WERI-Rb-1 (cell line): ENCODE measurements around the gene FBLN1.
A peak's percentile ranks its signal among the peaks of the same experiment; 100 is the strongest.

Source experiments
- DNase-seq: peaks from one replicate; pipeline ENCODE4 v3.0.0-alpha.2; 2020
- H3K27ac ChIP-seq: fragments of 250-450 bp; sonication (Bioruptor Pico); 2 replicates; pipeline ENCODE4 v1.5.1; 2020; ENCODE audit warnings: mild to moderate bottlenecking, moderate library complexity
- H3K27me3 ChIP-seq: fragments of 250-450 bp; sonication (Bioruptor Pico); 2 replicates; pipeline ENCODE4 v1.5.1; 2021; ENCODE audit warnings: mild to moderate bottlenecking, low read depth, moderate library complexity; ENCODE audit not compliant: insufficient read depth, severe bottlenecking
- H3K36me3 ChIP-seq: fragments of 250-450 bp; sonication (Bioruptor Pico); 2 replicates; pipeline ENCODE4 v1.5.1; 2020; ENCODE audit warnings: mild to moderate bottlenecking, moderate library complexity
- H3K4me3 ChIP-seq: 2 replicates; pipeline ENCODE4 v1.5.1; 2011; ENCODE audit warnings: low read depth, mild to moderate bottlenecking, control low read depth, low read length
- H3K9me3 ChIP-seq: fragments of 250-450 bp; sonication (Bioruptor Pico); 2 replicates; pipeline ENCODE4 v1.5.1; 2021; ENCODE audit warnings: mild to moderate bottlenecking, moderate library complexity; ENCODE audit not compliant: severe bottlenecking
- TF ChIP-seq, protein P1 (sequence below): IDR thresholded peaks from 2 replicates; pipeline ENCODE4 v1.5.1; 2011; ENCODE audit warnings: low read depth, mild to moderate bottlenecking, control low read depth, inconsistent platforms, low read length

Gene FBLN1

DNA sequence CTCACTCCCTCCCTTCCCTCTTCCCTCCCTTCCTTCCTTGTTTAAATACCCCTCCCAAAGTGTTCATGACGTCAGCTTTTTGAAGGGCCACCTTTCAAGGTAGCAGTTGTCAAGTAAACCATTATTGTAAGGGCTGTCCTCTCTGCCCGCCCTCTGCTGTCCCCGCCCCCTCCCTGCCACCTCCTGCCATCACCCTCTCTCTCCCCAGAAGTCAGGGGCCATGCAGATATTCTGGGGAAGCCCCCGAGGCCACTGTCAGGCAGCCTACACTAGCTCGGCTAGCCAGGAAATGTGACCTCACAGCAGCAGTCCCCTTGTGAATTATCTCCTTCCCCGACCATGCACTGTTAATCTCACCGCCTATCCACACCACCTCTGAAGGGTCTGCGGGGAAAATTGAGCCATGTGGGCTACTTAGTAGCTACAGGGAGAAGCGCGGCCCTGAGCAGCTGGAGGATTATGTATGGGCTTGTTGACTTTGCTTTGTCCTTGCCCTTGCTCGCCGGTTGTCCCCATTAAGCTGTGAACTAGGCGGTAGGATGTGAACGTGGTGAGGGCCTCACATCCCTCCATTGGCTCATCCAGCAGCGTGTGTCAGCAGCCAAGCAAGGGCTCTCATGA, 126.9 kb downstream of the FBLN1 start:
- no peak overlapping the region for H3K4me3 ChIP-seq
- TF ChIP-seq, protein P1, sequence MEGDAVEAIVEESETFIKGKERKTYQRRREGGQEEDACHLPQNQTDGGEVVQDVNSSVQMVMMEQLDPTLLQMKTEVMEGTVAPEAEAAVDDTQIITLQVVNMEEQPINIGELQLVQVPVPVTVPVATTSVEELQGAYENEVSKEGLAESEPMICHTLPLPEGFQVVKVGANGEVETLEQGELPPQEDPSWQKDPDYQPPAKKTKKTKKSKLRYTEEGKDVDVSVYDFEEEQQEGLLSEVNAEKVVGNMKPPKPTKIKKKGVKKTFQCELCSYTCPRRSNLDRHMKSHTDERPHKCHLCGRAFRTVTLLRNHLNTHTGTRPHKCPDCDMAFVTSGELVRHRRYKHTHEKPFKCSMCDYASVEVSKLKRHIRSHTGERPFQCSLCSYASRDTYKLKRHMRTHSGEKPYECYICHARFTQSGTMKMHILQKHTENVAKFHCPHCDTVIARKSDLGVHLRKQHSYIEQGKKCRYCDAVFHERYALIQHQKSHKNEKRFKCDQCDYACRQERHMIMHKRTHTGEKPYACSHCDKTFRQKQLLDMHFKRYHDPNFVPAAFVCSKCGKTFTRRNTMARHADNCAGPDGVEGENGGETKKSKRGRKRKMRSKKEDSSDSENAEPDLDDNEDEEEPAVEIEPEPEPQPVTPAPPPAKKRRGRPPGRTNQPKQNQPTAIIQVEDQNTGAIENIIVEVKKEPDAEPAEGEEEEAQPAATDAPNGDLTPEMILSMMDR = no peak
- peak; percentile 79 for DNase-seq

GRCh38 chr22:45630436-45630835, 127.8 kb downstream of the FBLN1 start:
- no peak for DNase-seq
- Histone ChIP-seq H3K27me3 (no peaks in the 10 kb centered on the region), H3K9me3 (no peaks in the 10 kb centered on the region), H3K27ac (no peak overlapping the region; the same call in 1 of the 2 replicates), H3K36me3 (no peaks in the 10 kb centered on the region), H3K4me3 (no peak overlapping the region)
- TF ChIP-seq, protein P1 = no peak

More for the DNA sequence above, 126.9 kb downstream of the FBLN1 start:
- Histone ChIP-seq H3K9me3 (no peaks in the 10 kb centered on the region), H3K27me3 (no peaks in the 10 kb centered on the region), H3K36me3 (no peaks in the 10 kb centered on the region), H3K27ac (peak overlapping the region; percentile 38)

DNA sequence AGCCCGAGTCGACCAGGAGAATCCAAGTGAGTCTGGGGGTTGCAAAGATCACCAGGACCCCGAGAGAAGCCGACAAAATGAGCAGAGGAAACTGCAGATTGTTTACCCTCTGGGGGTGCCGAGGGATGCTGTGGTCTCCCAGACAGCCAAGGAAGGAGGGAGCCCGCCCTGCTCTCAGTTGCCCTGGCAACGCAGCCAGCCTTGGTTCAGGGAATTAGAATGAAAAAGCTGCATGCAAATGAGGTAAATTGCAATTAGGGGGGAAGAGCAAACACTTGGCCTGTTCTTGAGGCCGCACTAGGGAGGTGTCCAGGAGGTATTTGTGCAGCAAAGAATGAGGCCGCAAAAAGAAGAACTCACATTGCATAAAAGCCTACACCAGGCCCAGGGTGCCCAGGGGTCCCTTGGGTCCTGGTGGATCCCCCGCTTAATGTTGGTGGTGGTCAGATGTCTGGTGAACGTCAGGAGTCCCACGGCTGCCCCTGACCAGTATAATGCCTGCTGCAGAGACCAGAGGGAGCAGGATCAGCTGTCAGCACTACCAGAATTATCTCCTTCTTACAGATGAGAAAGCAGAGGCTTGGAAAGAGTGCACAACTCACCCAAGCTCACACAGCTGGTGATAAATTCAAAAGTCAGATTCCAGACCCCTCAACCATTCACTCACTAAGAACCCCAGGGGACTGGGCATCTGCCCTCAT, 128.6 kb downstream of the FBLN1 start:
- TF ChIP-seq, protein P1 = no peak
- DNase-seq = no peak
- no peaks in the 10 kb centered on the region for H3K36me3 ChIP-seq
- H3K27ac ChIP-seq = no peak overlapping the region
- H3K9me3 ChIP-seq = no peaks in the 10 kb centered on the region
- H3K27me3 ChIP-seq = no peaks in the 10 kb centered on the region
- H3K4me3 ChIP-seq = no peak overlapping the region

GRCh38 chr22:45631841-45632238, 129.2 kb downstream of the FBLN1 start:
- Histone ChIP-seq H3K4me3 (no peak overlapping the region), H3K27ac (no peak overlapping the region), H3K27me3 (no peaks in the 10 kb centered on the region), H3K36me3 (no peaks in the 10 kb centered on the region), H3K9me3 (no peaks in the 10 kb centered on the region)
- TF ChIP-seq, protein P1 = no peak
- DNase-seq = no peak

- no peak overlapping the region for H3K4me3 ChIP-seq
- H3K9me3 ChIP-seq = no peaks in the 10 kb centered on the region
- no peak overlapping the region for H3K27ac ChIP-seq
- no peaks in the 10 kb centered on the region for H3K36me3 ChIP-seq
- TF ChIP-seq, protein P1 = no peak
- no peak for DNase-seq
- no peaks in the 10 kb centered on the region for H3K27me3 ChIP-seq
These were observed 130.3 kb downstream of the FBLN1 start for GRCh38 chr22:45632791-45633515.
